ENCODE measurements around the gene NISCH.
"Not testable (repeated sequence)": the region's sequence is repeated elsewhere in the genome, so short reads cannot be mapped to it uniquely, and the experiment has no call there.

NISCH gene

GRCh38 chr3:52515192-52515591 lies 59.8 kb downstream of the NISCH start:
- DNase-seq = no peak

DNA sequence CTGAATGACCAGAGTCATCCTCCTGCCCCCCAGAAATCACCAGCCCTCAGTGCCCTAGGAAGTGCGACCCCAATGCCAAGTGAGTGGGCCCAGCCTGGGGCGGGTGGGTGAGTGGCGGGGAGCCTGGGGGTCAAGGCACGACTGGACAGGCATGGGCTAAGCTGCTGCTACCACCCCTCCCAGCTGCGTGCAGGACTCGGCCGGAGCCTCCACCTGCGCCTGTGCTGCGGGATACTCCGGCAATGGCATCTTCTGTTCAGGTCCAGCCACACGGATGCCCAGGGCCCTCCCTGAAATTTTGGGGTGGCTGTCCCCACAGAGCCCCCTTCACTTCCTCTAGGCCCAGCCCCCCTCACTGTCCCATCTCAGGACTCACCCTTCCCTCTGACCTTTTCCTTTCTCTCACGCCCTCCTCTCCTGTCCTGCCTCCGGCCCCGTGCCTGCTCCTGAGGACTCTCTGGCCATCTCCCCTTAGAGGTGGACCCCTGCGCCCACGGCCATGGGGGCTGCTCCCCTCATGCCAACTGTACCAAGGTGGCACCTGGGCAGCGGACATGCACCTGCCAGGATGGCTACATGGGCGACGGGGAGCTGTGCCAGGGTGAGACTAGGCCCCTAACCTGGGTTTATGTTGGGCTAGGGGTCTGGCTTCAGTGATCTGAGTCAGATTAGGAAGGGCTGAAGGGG lies 61.2 kb downstream of the NISCH start:
- no peak for DNase-seq

GRCh38 chr3:52517796-52518722 lies 62.7 kb downstream of the NISCH start:
- no peak for DNase-seq

GRCh38 chr3:52518723-52519444 lies 63.5 kb downstream of the NISCH start:
- no peak for DNase-seq

GRCh38 chr3:52519445-52520140 lies 64.2 kb downstream of the NISCH start:
- DNase-seq = no peak

DNA sequence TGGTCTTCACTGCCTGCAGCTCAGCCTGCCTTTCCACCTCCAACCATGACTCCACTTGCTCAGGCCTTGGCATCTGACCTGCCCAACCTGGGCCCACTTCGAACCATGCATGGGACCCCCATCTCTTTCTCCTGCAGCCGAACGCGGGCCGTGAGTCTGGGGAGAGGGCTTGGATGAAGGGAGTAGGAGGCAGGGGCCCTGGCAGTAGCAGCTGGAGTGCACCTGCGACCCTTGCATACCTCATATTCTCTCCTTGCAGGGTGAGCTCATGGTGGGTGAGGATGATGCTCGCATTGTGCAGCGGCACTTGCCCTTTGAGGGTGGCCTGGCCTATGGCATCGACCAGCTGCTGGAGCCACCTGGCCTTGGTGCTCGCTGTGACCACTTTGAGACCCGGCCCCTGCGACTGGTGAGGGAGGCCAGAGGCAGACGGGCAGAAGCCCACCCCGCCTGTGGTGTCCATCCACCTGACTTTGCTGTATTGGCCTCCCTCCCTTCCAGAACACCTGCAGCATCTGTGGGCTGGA lies 64.8 kb downstream of the NISCH start:
- DNase-seq = no peak

- no peak for DNase-seq
These were observed 65.5 kb downstream of the NISCH start for GRCh38 chr3:52520716-52521487.

DNA sequence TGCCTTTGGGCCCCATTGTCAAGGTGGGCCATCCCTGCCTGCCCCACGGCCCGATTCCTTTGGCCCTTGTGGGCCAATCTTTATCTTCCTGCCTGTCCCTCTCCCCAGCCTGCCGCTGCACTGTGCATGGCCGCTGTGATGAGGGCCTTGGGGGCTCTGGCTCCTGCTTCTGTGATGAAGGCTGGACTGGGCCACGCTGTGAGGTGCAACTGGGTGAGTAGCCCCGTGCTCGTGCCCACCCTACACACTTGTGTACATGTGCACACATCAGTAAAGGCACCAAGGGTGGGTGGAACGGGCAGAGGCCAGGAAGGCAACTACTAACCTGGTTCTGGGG lies 66.1 kb downstream of the NISCH start:
- DNase-seq = no peak

DNA sequence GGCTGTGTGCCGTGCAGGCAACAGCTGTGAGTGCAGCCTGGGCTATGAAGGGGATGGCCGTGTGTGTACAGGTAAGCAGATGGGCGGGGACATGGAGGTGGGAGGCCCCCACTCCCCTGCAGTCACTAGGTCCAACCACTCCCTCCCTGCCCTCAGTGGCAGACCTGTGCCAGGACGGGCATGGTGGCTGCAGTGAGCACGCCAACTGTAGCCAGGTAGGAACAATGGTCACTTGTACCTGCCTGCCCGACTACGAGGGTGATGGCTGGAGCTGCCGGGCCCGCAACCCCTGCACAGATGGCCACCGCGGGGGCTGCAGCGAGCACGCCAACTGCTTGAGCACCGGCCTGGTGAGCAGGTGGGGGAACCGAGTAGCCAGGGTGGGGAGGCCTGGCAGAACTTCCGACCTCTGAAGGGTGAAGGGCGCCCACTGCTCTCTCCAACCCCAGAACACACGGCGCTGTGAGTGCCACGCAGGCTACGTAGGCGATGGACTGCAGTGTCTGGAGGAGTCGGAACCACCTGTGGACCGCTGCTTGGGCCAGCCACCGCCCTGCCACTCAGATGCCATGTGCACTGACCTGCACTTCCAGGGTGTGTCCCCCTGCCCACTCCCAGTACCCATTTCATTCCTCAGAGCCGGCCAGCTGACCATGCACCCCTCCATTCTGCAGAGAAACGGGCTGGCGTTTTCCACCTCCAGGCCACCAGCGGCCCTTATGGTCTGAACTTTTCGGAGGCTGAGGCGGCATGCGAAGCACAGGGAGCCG lies 66.7 kb downstream of the NISCH start:
- DNase-seq = no peak

DNA sequence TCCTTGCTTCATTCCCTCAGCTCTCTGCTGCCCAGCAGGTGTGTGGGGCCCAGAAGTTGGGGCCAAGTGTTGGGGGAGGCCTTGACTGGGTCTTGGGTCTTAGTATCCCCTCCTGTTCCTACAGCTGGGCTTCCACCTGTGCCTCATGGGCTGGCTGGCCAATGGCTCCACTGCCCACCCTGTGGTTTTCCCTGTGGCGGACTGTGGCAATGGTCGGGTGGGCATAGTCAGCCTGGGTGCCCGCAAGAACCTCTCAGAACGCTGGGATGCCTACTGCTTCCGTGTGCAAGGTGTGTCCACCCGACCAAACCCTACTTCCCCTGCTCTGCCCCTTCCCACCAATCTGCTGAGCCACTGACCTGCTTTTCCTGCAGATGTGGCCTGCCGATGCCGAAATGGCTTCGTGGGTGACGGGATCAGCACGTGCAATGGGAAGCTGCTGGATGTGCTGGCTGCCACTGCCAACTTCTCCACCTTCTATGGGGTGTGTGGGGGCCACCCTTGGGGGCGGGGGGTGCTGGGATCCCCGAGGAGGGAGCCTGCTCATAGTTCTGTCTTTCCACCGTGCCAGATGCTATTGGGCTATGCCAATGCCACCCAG lies 67.3 kb downstream of the NISCH start:
- DNase-seq = no peak

DNA sequence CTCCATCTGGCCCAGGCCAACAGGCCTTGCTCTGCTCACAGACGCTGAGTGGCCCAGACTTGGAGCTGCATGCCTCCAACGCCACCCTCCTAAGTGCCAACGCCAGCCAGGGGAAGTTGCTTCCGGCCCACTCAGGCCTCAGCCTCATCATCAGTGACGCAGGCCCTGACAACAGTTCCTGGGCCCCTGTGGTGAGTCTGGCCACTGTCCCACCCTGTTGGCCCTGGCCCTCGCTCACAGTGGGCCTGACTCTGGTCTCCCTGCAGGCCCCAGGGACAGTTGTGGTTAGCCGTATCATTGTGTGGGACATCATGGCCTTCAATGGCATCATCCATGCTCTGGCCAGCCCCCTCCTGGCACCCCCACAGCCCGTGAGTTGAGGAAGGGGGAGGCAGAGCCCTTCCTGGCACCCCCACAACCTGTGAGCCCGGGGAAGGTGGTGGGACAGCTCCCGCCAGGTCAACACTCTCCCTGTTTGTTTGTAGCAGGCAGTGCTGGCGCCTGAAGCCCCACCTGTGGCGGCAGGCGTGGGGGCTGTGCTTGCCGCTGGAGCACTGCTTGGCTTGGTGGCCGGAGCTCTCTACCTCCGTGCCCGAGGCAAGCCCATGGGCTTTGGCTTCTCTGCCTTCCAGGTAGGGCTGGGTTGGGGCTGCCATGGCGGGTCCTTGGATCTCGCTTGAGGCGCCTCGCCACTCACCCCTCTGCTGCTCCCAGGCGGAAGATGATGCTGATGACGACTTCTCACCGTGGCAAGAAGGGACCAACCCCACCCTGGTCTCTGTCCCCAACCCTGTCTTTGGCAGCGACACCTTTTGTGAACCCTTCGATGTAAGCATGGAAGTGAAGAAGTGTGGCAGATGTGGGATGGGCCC lies 68.2 kb downstream of the NISCH start:
- no peak for DNase-seq

GRCh38 chr3:52524258-52524751 lies 68.9 kb downstream of the NISCH start:
- no peak for DNase-seq

- no peak for DNase-seq
These were observed 69.6 kb downstream of the NISCH start for GRCh38 chr3:52524752-52525679.

- peak in 1 of 5 donors; percentile 4 for DNase-seq
These were observed 70.5 kb downstream of the NISCH start for GRCh38 chr3:52525680-52526561.

DNA sequence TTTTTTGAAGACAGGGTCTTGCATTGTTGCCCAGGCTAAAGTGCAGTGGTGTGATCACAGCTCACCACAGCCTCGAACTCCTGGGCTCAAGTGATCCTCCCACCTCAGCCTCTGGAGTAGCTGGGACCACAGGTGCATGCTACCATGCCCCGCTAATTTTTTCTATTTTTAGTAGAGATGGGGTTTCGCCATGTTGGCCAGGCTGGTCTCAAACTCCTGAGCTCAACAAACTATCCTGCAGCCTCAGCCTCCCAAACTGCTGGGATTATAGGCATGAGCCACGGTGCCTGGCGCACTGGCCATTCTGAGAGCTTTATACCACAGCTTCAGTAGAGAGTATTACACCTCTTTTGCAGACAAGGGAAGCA lies 71.3 kb downstream of the NISCH start:
- not testable (repeated sequence) for DNase-seq

GRCh38 chr3:52527039-52527731 lies 71.8 kb downstream of the NISCH start:
- DNase-seq = no peak

Data from T-helper 1 cell (primary cell).